Measurements from ENCODE around the gene SNRK. TPM values are rescaled to one million over a fixed set of nuclear protein-coding genes. Genes with fewer than 3 reads are reported as not detected.

Gene SNRK
- total and polyA plus RNA-seq, 2 donors (not counting 3 experiments of a cell fraction or from before 2014, with no cell fraction given): 43.3 to 99.9 TPM

DNA sequence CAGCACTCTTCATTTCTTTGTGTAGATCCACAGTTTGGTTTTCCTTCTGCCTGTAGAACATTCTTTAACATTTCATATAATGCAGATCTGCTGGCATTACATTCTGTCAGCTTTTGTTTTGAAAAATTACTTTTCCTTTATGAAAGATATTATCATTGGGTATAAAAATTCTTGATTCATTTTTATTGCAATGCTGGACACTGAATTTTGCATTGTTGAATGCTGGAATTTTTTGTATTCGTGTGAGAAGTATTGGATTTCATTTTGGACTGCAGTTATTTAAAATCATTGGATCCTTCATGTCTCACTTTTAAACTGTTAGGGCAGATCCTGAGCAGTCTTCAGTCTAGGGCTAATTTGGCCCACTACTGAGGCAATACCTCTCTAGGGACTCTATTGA is 67.1 kb downstream of the SNRK start:
- H3K4me3 ChIP-seq (replicated peaks in 1 of 3; ENCODE audit: insufficient read depth in 1 of 3, low read depth in 1 of 3, low read length in 3 of 3): no peak overlapping the region
- BruUV-seq (replicated peaks): no TSS peak
- H2AFZ ChIP-seq (ENCODE audit: low read depth, low read length): no peak overlapping the region
- H3K9ac ChIP-seq (replicated peaks; ENCODE audit: extremely low read depth, insufficient read depth, low read length): no peak overlapping the region
- H3K27ac ChIP-seq (ENCODE audit: insufficient read depth, low read depth, low read length): no peak overlapping the region
- H3K9me3 ChIP-seq (replicated peaks; ENCODE audit: control insufficient read depth, insufficient read depth, low read length): no peaks in the 10 kb centered on the region
- peaks cover 2% of the 10 kb centered on the region for H3K79me2 ChIP-seq (ENCODE audit: control insufficient read depth, insufficient read depth, low read length)
- TF ChIP-seq EZH2 (IDR thresholded peaks at IDR 0.05; ENCODE audit: borderline replicate concordance, low read depth, low read length, severe bottlenecking): no peak
- TF ChIP-seq GATA2 (IDR thresholded peaks at IDR 0.05; ENCODE audit: insufficient read depth, insufficient read length, low read depth, low read length): no peak
- no peak for TF ChIP-seq MYC (IDR thresholded peaks at IDR 0.05; ENCODE audit: low read depth, low read length)
- no peak for TF ChIP-seq MAX (IDR thresholded peaks at IDR 0.05; ENCODE audit: insufficient read depth, insufficient read length)
- TF ChIP-seq, protein P1, sequence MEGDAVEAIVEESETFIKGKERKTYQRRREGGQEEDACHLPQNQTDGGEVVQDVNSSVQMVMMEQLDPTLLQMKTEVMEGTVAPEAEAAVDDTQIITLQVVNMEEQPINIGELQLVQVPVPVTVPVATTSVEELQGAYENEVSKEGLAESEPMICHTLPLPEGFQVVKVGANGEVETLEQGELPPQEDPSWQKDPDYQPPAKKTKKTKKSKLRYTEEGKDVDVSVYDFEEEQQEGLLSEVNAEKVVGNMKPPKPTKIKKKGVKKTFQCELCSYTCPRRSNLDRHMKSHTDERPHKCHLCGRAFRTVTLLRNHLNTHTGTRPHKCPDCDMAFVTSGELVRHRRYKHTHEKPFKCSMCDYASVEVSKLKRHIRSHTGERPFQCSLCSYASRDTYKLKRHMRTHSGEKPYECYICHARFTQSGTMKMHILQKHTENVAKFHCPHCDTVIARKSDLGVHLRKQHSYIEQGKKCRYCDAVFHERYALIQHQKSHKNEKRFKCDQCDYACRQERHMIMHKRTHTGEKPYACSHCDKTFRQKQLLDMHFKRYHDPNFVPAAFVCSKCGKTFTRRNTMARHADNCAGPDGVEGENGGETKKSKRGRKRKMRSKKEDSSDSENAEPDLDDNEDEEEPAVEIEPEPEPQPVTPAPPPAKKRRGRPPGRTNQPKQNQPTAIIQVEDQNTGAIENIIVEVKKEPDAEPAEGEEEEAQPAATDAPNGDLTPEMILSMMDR (IDR thresholded peaks at IDR 0.05; ENCODE audit: extremely low read depth in 1 of 2, insufficient read depth in 1 of 2, low read depth in 1 of 2, low read length in 2 of 2): no peak
- TF ChIP-seq FOS (IDR thresholded peaks at IDR 0.05; ENCODE audit: borderline replicate concordance, insufficient read depth, low read length): no peak
- no peak for TF ChIP-seq JUN (IDR thresholded peaks at IDR 0.05; ENCODE audit: borderline replicate concordance, insufficient read depth, insufficient read length, low read depth)
- TF ChIP-seq POLR2A (IDR thresholded peaks at IDR 0.05; ENCODE audit: low read depth, low read length): no peak
- no peak for TF ChIP-seq POLR2AphosphoS5 (IDR thresholded peaks at IDR 0.05; ENCODE audit: insufficient read depth, low read depth, low read length)
- ChIA-PET POLR2A (interaction anchor here (1.2 kb wide), 1 partner anchor 20 kb away, joined by 10 read pairs; no protein-coding TSS in a partner anchor), CTCF (interaction anchor here (2.1 to 5.6 kb wide), 2 partner anchors 36 to 150 kb away, joined by 5 to 29 read pairs; no protein-coding TSS in a partner anchor)
- H3K9me1 ChIP-seq (replicated peaks; ENCODE audit: control insufficient read depth, extremely low read depth, insufficient read depth, low read length): no peaks in the 10 kb centered on the region
- FAIRE-seq: no peak
- H4K20me1 ChIP-seq (replicated peaks; ENCODE audit: control insufficient read depth, extremely low read depth, insufficient read depth, low read length): peaks cover 2% of the 10 kb centered on the region
- no peaks in the 10 kb centered on the region for H3K27me3 ChIP-seq (ENCODE audit: control insufficient read depth in 2 of 2, insufficient read depth in 2 of 2, low read length in 2 of 2)
- H3K4me2 ChIP-seq (ENCODE audit: insufficient read depth, low read length): no peak overlapping the region
- no peak for DNase-seq (ENCODE audit: low read depth, low spot score)
- intact Hi-C loops (cut with micrococcal nuclease) (no loop called here), dilution Hi-C loops (cut with MboI; ENCODE audit: extremely low pct_ligation_motif_present, low sequenced_read_pairs) (no loop called here)
- H3K4me1 ChIP-seq (ENCODE audit: control insufficient read depth, extremely low read depth, insufficient read depth, low read length): no peaks in the 10 kb centered on the region
- H3K36me3 ChIP-seq (ENCODE audit: control insufficient read depth in 2 of 2, extremely low read depth in 1 of 2, insufficient read depth in 2 of 2, low read length in 2 of 2): peaks cover 13 to 23% of the 10 kb centered on the region in 2 experiments

All from endothelial cell of umbilical vein (primary cell).